Adrenal gland (tissue), 12 donors: Measurements from ENCODE around the gene PITX3. TPM values are rescaled to one million over a fixed set of nuclear protein-coding genes. Genes with fewer than 3 reads are reported as not detected.

Experiments
- DNase-seq, 7 donors: peaks; one replicate each; pipeline ENCODE4 v3.0.0-alpha.2; 2019 to 2020
- H3K27ac ChIP-seq, 5 donors: fragments of 200-600 bp; sonication (generic) in 4 of 5; 1 replicate in 3 of 5; 2 replicates in 2 of 5; pipeline versions ENCODE4 v1.5.1 to v1.8.0; 2016 to 2020; ENCODE audit warnings: mild to moderate bottlenecking in 1 of 5
- H3K27me3 ChIP-seq: fragments of 200-600 bp; 2 replicates; pipeline ENCODE4 v1.8.0; 2021
- H3K36me3 ChIP-seq, 2 donors: fragments of 200-600 bp; replicated peaks in 1 of 2; 1 replicate in 1 of 2; 2 replicates in 1 of 2; pipeline versions ENCODE4 v1.5.1 to v1.8.0; 2018 to 2022
- H3K4me1 ChIP-seq, 2 donors: fragments of 200-600 bp; replicated peaks in 1 of 2; 1 replicate in 1 of 2; 2 replicates in 1 of 2; pipeline versions ENCODE4 v1.5.1 to v1.8.0; 2018 to 2021
- H3K4me3 ChIP-seq, 4 donors: fragments of 200-600 bp; sonication (generic) in 3 of 4; one replicate each; pipeline ENCODE4 v1.5.1; 2016 to 2018
- H3K9me3 ChIP-seq, 3 donors: fragments of 200-600 bp; sonication (generic) in 1 of 3; replicated peaks in 1 of 3; 1 replicate in 2 of 3; 2 replicates in 1 of 3; pipeline versions ENCODE4 v1.5.1 to v1.8.0; 2016 to 2021
- POLR2A ChIP-seq, 2 donors: fragments of 450-650 bp; IDR thresholded peaks; one replicate each; pipeline ENCODE4 v1.6.1; 2017; ENCODE audit warnings: antibody characterized with exemption in 2 of 2, mild to moderate bottlenecking in 2 of 2, moderate library complexity in 1 of 2
- WGBS, 4 donors: extraction: QIAGEN DNeasy Blood & Tissue Kit in 2 of 4; methylation state at CpG; one replicate each; pipeline versions ENCODE4 v1.1.5 to v1.1.7; 2013 to 2017; 5-methylcytosine and 5-hydroxymethylcytosine counted together
- intact Hi-C, 2 donors: fragments of 100-400 bp; cut with DNase I; formaldehyde crosslinking; loops; one replicate each; pipeline versions ENCODE4 v1.14.1 to v1.15.0; 2022 to 2023
- polyA plus RNA-seq, 3 donors: library from polyadenylated mRNA; stranded (reverse); fragments of 200-250 nt in 2 of 3; fragments of 350-450 nt in 1 of 3; fragmentation: Illumina TruSeq in 1 of 3; extraction: RNeasy Lipid Tissue Mini Kit (QIAGEN cat#74804) in 1 of 3; gene quantifications; one replicate each; pipeline ENCODE4 v1.2.3, GENCODE V29; 2013 to 2014
- total RNA-seq, 9 donors: library from RNA; depleted of rRNA in 4 of 9; stranded (reverse); fragments of >200 nt in 4 of 9; fragments of 120-200 nt in 1 of 9; fragmentation: NEBNext Ultra II Directional in 1 of 9; extraction: Animal tissue kit (Norgen Biotek cat#: 25700) in 1 of 9; gene quantifications; one replicate each; pipeline versions ENCODE4 v1.1.0 to v1.2.4, GENCODE V29; 2013 to 2023
- TF ChIP-seq, protein P1 (sequence below), 6 experiments: fragments of 450-650 bp in 4 of 6; fragments of 200-600 bp in 2 of 6; sonication (generic) in 1 of 6; IDR thresholded peaks; 1 replicate in 5 of 6; 2 replicates in 1 of 6; pipeline versions ENCODE4 v1.5.1 to v1.8.0; 2016 to 2021; ENCODE audit warnings: antibody characterized with exemption in 6 of 6, mild to moderate bottlenecking in 2 of 6, moderate library complexity in 1 of 6
- donor health status: healthy with polysubstance abuse.
- donor health status: Bipolar disorder and iron deficiency.
- donor health status: DM: yes; HTN: yes; CAD: no.
- donor health status: DM: no; HTN: no; CAD: no.
- donor health status: DM: no; HTN: no; CAD: no.
- donor health status: DM: yes; HTN: yes; CAD: no.

Gene PITX3
- total and polyA plus RNA-seq, 12 donors, result 0.69 to 5.2 TPM; not detected in 10

DNA sequence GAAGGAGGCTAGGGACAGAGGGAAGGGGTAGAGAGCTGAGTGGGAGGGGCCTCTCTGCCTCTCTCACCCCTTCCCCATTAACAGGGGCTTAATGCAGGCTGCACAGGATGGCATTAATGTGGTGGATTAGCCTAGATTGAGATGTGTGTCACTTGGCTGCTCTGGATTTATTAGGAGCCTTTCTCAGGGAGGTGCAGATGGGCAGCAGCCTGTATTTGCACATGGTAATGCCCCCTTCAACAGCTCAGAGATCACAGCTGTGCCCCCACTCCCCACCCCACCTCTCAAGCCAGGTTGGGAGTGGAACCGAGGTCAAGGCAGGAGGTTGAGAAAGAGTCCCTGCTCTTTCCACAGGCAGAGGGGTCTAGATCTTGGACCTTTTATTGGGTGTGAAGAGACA is 7.3 kb downstream of the PITX3 start:
- Histone ChIP-seq H3K27ac (no peak overlapping the region), H3K36me3 (no peaks in the 10 kb centered on the region), H3K9me3 (no peaks in the 10 kb centered on the region), H3K4me1 (peaks cover 19 to 21% of the 10 kb centered on the region in 2 donors), H3K4me3 (no peak overlapping the region), H3K27me3 (peaks cover 14% of the 10 kb centered on the region)
- WGBS, 4 donors, result 29 to 77% (median 64%) methylated on average over 1 of the region's 1 CpG
- DNase-seq, result no peak
- intact Hi-C loops, result loop anchor here in 1 of 2 donors (5.0 kb wide), 1 partner anchor 168 kb away; no protein-coding TSS in a partner anchor
- TF ChIP-seq, protein P1, sequence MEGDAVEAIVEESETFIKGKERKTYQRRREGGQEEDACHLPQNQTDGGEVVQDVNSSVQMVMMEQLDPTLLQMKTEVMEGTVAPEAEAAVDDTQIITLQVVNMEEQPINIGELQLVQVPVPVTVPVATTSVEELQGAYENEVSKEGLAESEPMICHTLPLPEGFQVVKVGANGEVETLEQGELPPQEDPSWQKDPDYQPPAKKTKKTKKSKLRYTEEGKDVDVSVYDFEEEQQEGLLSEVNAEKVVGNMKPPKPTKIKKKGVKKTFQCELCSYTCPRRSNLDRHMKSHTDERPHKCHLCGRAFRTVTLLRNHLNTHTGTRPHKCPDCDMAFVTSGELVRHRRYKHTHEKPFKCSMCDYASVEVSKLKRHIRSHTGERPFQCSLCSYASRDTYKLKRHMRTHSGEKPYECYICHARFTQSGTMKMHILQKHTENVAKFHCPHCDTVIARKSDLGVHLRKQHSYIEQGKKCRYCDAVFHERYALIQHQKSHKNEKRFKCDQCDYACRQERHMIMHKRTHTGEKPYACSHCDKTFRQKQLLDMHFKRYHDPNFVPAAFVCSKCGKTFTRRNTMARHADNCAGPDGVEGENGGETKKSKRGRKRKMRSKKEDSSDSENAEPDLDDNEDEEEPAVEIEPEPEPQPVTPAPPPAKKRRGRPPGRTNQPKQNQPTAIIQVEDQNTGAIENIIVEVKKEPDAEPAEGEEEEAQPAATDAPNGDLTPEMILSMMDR (IDR thresholded peaks at IDR 0.05), result no peak
- TF ChIP-seq POLR2A (IDR thresholded peaks at IDR 0.05), result no peak

DNA sequence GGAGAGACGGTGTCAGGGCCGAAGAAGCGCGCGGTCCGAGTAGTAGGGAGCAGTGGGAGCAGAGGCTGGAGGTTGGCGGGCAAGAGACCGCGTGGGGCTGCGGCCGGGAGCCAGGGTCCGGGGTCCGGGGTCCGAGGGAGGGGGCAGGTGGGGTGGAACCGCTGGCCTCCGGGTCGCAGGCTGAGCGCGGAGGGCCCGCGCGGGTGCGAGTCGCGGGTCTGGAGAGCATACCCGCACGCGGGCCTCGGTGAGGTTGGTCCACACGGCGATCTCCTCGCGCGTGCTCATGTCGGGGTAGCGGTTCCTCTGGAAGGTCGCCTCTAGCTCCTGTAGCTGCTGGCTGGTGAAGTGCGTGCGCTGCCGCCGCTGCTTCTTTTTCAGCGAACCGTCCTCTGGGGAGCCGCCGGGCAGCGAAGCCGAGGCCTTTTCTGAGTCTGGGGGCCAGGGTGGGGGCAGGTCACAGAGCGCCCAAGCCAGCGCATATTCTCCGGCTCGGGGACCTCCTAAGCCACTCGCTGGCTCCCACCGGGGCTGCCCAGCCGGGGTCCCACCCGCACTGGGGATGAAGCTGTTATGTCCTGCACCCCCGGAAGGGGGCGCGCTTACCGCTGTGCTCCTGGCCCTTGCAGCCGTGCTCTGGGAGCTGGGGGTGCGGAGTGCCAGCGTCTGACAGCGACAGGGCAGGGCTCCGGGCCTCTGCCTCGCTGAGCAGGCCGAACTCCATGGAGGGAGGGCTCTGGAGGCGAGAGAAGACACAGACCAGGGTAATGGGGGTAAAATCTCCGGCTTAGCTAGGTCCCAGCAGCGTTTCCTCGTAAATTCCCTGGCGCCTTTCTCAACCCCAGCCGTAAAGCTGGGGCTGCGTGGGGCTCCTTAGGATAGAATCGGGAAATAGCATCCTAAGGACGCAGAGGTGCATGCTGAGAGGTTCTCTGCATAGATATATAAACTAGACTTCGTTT is 9.7 kb downstream of the PITX3 start:
- no peaks in the 10 kb centered on the region for H3K9me3 ChIP-seq
- peak in 6 of 7 donors; percentile 40 to 72 (median 60) for DNase-seq
- WGBS, 4 donors, result 14 to 37% (median 23%) methylated on average over 23 to 76 of the region's 76 CpGs
- intact Hi-C loops, result loop anchor here (2.0 to 5.0 kb wide), 3 partner anchors 115 to 171 kb away; no protein-coding TSS in a partner anchor
- peak overlapping the region in 2 of 4 donors; percentile 24 to 72 for H3K4me3 ChIP-seq
- TF ChIP-seq, protein P1 (IDR thresholded peaks at IDR 0.05), result peak; percentile 59 to 74 (median 64)
- no peak for TF ChIP-seq POLR2A (IDR thresholded peaks at IDR 0.05)
- H3K36me3 ChIP-seq, result no peaks in the 10 kb centered on the region
- H3K27me3 ChIP-seq, result peaks cover 14% of the 10 kb centered on the region
- H3K27ac ChIP-seq, result no peak overlapping the region
- H3K4me1 ChIP-seq, result peaks cover 21% of the 10 kb centered on the region in 2 donors

DNA sequence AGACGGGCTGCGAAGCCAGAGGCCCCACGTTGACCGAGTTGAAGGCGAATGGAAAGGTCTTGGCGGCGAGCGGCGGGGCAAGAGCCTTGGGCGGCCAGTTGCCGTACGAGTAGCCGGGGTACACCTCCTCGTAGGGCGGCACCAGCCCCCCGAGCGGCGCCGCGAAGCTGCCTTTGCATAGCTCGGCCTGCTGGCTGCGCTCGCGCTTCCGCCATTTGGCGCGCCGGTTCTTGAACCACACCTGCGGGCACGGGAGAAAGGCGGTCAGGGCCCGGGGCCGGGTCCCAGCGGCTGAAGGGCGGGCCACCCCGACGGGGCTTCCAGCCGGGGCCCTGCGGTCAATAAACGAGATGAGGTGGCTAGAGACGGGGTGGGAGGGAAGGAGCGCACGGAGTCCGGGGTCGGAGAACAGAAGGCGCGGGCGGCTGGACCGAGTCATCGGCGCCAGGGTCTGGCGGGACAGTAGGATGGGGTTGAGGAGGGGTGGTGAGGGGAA is 10.4 kb downstream of the PITX3 start:
- Histone ChIP-seq H3K9me3 (no peaks in the 10 kb centered on the region), H3K36me3 (no peaks in the 10 kb centered on the region), H3K4me1 (peaks cover 21 to 25% of the 10 kb centered on the region in 2 donors), H3K4me3 (peak overlapping the region in 2 of 4 donors; percentile 24 to 72), H3K27me3 (peaks cover 14% of the 10 kb centered on the region), H3K27ac (no peak overlapping the region)
- intact Hi-C loops, result loop anchor here (2.0 to 5.0 kb wide), 3 partner anchors 116 to 171 kb away; no protein-coding TSS in a partner anchor
- TF ChIP-seq POLR2A (IDR thresholded peaks at IDR 0.05), result no peak
- TF ChIP-seq, protein P1 (IDR thresholded peaks at IDR 0.05), result peak in 2 of 6 experiments; percentile 18 to 22
- peak in 2 of 7 donors; percentile 34 to 39 for DNase-seq
- 0 to 3% (median 1%) methylated on average over 6 to 52 of the region's 52 CpGs for WGBS, 4 donors

DNA sequence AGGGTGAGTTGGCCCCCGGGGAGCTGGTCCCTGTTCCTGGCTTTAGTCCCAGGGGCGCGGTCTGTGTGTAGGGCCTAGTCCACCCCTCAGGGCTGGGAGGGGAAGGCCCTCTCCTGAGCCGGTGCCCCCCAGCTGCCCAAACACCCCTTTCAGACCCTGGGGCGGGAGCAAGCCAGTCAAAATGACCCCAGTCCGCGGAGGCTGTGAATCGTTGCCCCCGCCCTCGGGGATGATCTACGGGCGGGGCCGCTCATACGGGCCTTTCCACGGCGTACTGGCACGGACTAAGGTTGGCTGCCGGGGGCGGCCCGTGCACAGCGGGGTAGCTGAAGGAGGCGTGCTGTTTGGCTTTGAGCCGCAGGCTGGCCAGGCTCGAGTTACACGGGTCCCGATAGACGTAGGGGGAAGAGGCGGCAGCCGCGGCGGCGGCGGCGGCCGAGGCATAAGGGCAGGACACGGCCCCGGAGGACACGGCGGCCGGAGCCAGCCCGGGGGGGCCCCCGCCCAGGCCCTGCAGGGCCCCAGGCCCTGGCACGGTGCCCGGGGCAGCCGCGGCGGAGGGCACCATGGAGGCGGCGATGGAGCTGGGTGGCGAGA is 10.9 kb downstream of the PITX3 start:
- Histone ChIP-seq H3K4me1 (peaks cover 24 to 25% of the 10 kb centered on the region in 2 donors), H3K27ac (no peak overlapping the region), H3K36me3 (no peaks in the 10 kb centered on the region), H3K27me3 (peaks cover 14% of the 10 kb centered on the region), H3K4me3 (peak overlapping the region in 2 of 4 donors; percentile 24 to 72), H3K9me3 (no peaks in the 10 kb centered on the region)
- 1 to 4% (median 1%) methylated on average over 15 to 50 of the region's 50 CpGs for WGBS, 4 donors
- intact Hi-C loops, result loop anchor here (2.0 to 5.0 kb wide), 3 partner anchors 116 to 172 kb away; no protein-coding TSS in a partner anchor
- peak; percentile 40 to 69 (median 59) for DNase-seq
- no peak for TF ChIP-seq POLR2A (IDR thresholded peaks at IDR 0.05)
- TF ChIP-seq, protein P1 (IDR thresholded peaks at IDR 0.05), result no peak
